Adrenal gland (tissue), 12 donors: Measurements from ENCODE around the gene NELL2. TPM values are rescaled to one million over a fixed set of nuclear protein-coding genes. Genes with fewer than 3 reads are reported as not detected.

ENCODE experiments used
- DNase-seq, 7 donors: peaks; one replicate each; pipeline ENCODE4 v3.0.0-alpha.2; 2019 to 2020
- H3K27ac ChIP-seq, 5 donors: fragments of 200-600 bp; sonication (generic) in 4 of 5; 1 replicate in 3 of 5; 2 replicates in 2 of 5; pipeline versions ENCODE4 v1.5.1 to v1.8.0; 2016 to 2020; ENCODE audit warnings: mild to moderate bottlenecking in 1 of 5
- H3K27me3 ChIP-seq: fragments of 200-600 bp; 2 replicates; pipeline ENCODE4 v1.8.0; 2021
- H3K36me3 ChIP-seq, 2 donors: fragments of 200-600 bp; replicated peaks in 1 of 2; 1 replicate in 1 of 2; 2 replicates in 1 of 2; pipeline versions ENCODE4 v1.5.1 to v1.8.0; 2018 to 2022
- H3K4me1 ChIP-seq, 2 donors: fragments of 200-600 bp; replicated peaks in 1 of 2; 1 replicate in 1 of 2; 2 replicates in 1 of 2; pipeline versions ENCODE4 v1.5.1 to v1.8.0; 2018 to 2021
- H3K4me3 ChIP-seq, 4 donors: fragments of 200-600 bp; sonication (generic) in 3 of 4; one replicate each; pipeline ENCODE4 v1.5.1; 2016 to 2018
- H3K9me3 ChIP-seq, 3 donors: fragments of 200-600 bp; sonication (generic) in 1 of 3; replicated peaks in 1 of 3; 1 replicate in 2 of 3; 2 replicates in 1 of 3; pipeline versions ENCODE4 v1.5.1 to v1.8.0; 2016 to 2021
- CTCF ChIP-seq, 6 experiments: fragments of 450-650 bp in 4 of 6; fragments of 200-600 bp in 2 of 6; sonication (generic) in 1 of 6; IDR thresholded peaks; 1 replicate in 5 of 6; 2 replicates in 1 of 6; pipeline versions ENCODE4 v1.5.1 to v1.8.0; 2016 to 2021; ENCODE audit warnings: antibody characterized with exemption in 6 of 6, mild to moderate bottlenecking in 2 of 6, moderate library complexity in 1 of 6
- POLR2A ChIP-seq, 2 donors: fragments of 450-650 bp; IDR thresholded peaks; one replicate each; pipeline ENCODE4 v1.6.1; 2017; ENCODE audit warnings: antibody characterized with exemption in 2 of 2, mild to moderate bottlenecking in 2 of 2, moderate library complexity in 1 of 2
- WGBS, 4 donors: extraction: QIAGEN DNeasy Blood & Tissue Kit in 2 of 4; methylation state at CpG; one replicate each; pipeline versions ENCODE4 v1.1.5 to v1.1.7; 2013 to 2017; 5-methylcytosine and 5-hydroxymethylcytosine counted together
- intact Hi-C, 2 donors: fragments of 100-400 bp; cut with DNase I; formaldehyde crosslinking; loops; one replicate each; pipeline versions ENCODE4 v1.14.1 to v1.15.0; 2022 to 2023
- polyA plus RNA-seq, 3 donors: library from polyadenylated mRNA; stranded (reverse); fragments of 200-250 nt in 2 of 3; fragments of 350-450 nt in 1 of 3; fragmentation: Illumina TruSeq in 1 of 3; extraction: RNeasy Lipid Tissue Mini Kit (QIAGEN cat#74804) in 1 of 3; gene quantifications; one replicate each; pipeline ENCODE4 v1.2.3, GENCODE V29; 2013 to 2014
- total RNA-seq, 9 donors: library from RNA; depleted of rRNA in 4 of 9; stranded (reverse); fragments of >200 nt in 4 of 9; fragments of 120-200 nt in 1 of 9; fragmentation: NEBNext Ultra II Directional in 1 of 9; extraction: Animal tissue kit (Norgen Biotek cat#: 25700) in 1 of 9; gene quantifications; one replicate each; pipeline versions ENCODE4 v1.1.0 to v1.2.4, GENCODE V29; 2013 to 2023
- donor health status: healthy with polysubstance abuse.
- donor health status: Bipolar disorder and iron deficiency.
- donor health status: DM: yes; HTN: yes; CAD: no.
- donor health status: DM: no; HTN: no; CAD: no.
- donor health status: DM: no; HTN: no; CAD: no.
- donor health status: DM: yes; HTN: yes; CAD: no.

The NELL2 gene
- total and polyA plus RNA-seq, 12 donors, result 0.35 to 26.5 (median 6.0) TPM; not detected in 1

- intact Hi-C loops, result no loop called here
- TF ChIP-seq POLR2A (IDR thresholded peaks at IDR 0.05), result no peak
- TF ChIP-seq CTCF (IDR thresholded peaks at IDR 0.05), result no peak
- H3K27ac ChIP-seq, result no peak overlapping the region
- WGBS, 4 donors, result 82 to 91% (median 89%) methylated on average over 9 of the region's 9 CpGs
- no peak for DNase-seq
- H3K27me3 ChIP-seq, result no peaks in the 10 kb centered on the region
- no peaks in the 10 kb centered on the region for H3K4me1 ChIP-seq
- H3K4me3 ChIP-seq, result no peak overlapping the region
- no peaks in the 10 kb centered on the region for H3K36me3 ChIP-seq
- no peaks in the 10 kb centered on the region for H3K9me3 ChIP-seq
These were observed 349.4 kb downstream of the NELL2 start for GRCh38 chr12:44526655-44527182.

GRCh38 chr12:44525806-44526654 is 350.1 kb downstream of the NELL2 start:
- no peak for TF ChIP-seq CTCF (IDR thresholded peaks at IDR 0.05)
- no peak for TF ChIP-seq POLR2A (IDR thresholded peaks at IDR 0.05)
- 60 to 67% (median 65%) methylated on average over 4 of the region's 4 CpGs for WGBS, 4 donors
- intact Hi-C loops, result no loop called here
- Histone ChIP-seq H3K27me3 (no peaks in the 10 kb centered on the region), H3K4me3 (no peak overlapping the region), H3K36me3 (no peaks in the 10 kb centered on the region), H3K4me1 (no peaks in the 10 kb centered on the region), H3K27ac (no peak overlapping the region), H3K9me3 (no peaks in the 10 kb centered on the region)
- no peak for DNase-seq

- no peaks in the 10 kb centered on the region for H3K27me3 ChIP-seq
- H3K4me3 ChIP-seq, result no peak overlapping the region
- H3K27ac ChIP-seq, result no peak overlapping the region
- no peaks in the 10 kb centered on the region for H3K4me1 ChIP-seq
- TF ChIP-seq POLR2A (IDR thresholded peaks at IDR 0.05) (no peak), CTCF (IDR thresholded peaks at IDR 0.05) (no peak)
- WGBS, 4 donors, result 80 to 93% (median 87%) methylated on average over 2 of the region's 2 CpGs
- intact Hi-C loops, result no loop called here
- no peaks in the 10 kb centered on the region for H3K9me3 ChIP-seq
- DNase-seq, result no peak
- no peaks in the 10 kb centered on the region for H3K36me3 ChIP-seq
These were observed 352.3 kb downstream of the NELL2 start for GRCh38 chr12:44523828-44524227.

- no peak overlapping the region for H3K27ac ChIP-seq
- H3K4me3 ChIP-seq, result no peak overlapping the region
- no peaks in the 10 kb centered on the region for H3K4me1 ChIP-seq
- no peaks in the 10 kb centered on the region for H3K27me3 ChIP-seq
- whole genome bisulfite sequencing, 4 donors, result 76 to 89% (median 84%) methylated on average over 3 of the region's 3 CpGs
- no peaks in the 10 kb centered on the region for H3K36me3 ChIP-seq
- no peak for TF ChIP-seq CTCF (IDR thresholded peaks at IDR 0.05)
- no peak for TF ChIP-seq POLR2A (IDR thresholded peaks at IDR 0.05)
- DNase-seq, result no peak
- intact Hi-C loops, result no loop called here
- no peaks in the 10 kb centered on the region for H3K9me3 ChIP-seq
These were observed 354.4 kb downstream of the NELL2 start for GRCh38 chr12:44521702-44522101.
